Kidney glomerular epithelial cell (primary cell): Measurements from ENCODE around the gene A3GALT2.
"Not testable (repeated sequence)": the region's sequence is repeated elsewhere in the genome, so short reads cannot be mapped to it uniquely, and the experiment has no call there.

Experiments
- DNase-seq: peaks from one replicate; lab custom pipeline; 2025; lab: John Stamatoyannopoulos, UW

The A3GALT2 gene

DNA sequence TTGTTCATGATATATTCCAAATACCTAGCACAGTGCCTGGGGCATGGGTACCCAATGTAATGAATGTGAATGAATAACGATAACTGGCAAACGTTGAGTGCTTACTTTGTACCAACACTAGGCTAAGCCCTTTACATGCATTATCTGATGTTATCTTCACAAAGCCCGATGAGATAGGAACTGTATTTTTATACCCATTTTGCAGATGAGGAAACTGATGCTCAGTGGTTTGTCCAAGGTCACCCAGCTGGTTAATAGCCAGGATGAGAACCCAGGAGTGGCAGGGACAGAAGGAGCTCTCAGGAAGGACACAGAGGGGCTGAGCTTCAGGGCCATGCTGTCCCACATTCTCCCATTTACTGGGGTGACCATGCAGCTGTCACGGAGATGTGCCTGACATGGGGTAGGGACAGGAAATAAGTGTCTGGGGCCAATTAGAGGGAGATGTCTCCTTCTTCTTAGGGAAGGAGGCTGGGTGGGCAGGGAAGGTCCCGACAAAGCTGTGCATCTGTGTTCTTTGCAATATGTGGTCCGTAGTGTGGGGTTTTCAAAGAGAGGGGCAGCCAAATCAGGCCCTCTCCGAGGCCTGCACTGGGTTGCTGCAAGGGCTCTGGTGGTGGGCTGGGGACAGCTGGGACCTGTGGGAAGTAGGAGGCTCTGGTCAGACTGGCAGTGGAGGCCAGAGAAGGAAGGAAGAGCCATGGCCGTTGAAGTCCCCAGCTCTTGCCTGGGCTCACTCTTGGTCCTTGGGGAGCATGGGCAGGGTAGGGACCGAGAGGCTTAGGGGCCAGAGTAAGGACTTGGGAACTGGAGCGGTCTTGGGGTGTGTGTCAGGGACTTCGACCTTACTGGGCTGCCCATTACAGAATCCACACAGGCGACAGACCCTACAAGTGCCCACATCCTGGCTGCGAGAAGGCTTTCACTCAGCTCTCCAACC lies 26.6 kb downstream of the A3GALT2 start:
- no peak for DNase-seq

DNA sequence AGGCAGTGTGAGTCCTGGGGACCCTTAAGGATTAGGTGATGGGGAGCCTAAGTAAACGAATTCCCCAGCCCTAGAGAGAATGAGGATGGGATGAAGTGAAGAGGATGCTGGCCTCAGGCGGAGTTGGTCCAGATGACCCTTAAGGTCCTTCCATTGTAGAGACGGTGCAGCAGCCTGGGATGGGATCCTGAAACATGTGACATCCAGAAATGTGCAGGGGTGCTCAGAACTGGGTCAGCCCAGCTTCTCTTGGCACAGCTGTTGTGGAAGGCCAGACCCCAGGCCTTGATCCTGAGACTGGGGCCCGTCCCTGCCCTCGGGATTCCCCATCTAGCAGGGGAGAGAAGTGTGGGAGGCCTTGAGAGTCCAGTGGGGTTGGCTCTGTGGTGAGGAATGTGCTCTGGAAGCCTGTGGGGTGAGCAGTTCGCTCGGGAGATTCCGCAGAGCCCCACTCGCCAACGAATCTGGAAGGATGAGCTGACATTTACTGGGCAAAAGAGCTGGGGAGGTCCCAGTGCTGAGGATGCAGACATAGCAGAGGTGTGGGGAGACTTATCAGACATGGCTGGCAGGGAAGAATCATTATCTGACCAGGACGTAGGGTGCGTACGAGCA lies 28.1 kb downstream of the A3GALT2 start:
- DNase-seq = no peak

DNA sequence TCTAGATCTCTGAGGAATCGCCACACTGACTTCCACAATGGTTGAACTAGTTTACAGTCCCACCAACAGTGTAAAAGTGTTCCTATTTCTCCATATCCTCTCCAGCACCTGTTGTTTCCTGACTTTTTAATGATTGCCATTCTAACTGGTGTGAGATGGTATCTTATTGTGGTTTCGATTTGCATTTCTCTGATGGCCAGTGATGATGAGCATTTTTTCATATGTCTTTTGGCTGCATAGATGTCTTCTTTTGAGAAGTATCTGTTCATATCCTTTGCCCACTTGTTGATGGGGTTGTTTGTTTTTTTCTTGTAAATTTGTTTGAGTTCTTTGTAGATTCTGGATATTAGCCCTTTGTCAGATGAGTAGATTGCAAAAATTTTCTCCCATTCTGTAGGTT lies 30.3 kb downstream of the A3GALT2 start:
- not testable (repeated sequence) for DNase-seq

DNA sequence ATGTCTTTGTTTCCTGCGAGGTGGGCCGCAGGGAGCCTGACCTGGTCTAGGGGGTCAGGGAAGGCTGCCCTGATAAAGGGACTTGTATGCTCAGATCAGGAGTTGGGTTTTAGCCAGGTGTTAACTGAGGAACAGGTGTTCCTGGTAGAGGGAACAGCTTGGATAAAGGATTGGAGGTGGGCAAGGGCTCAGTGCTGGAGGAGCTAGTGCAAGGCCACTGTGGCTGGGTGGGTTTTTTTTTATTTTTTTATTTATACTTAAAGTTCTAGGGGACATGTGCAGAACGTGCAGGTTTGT lies 31.1 kb downstream of the A3GALT2 start:
- no peak for DNase-seq

DNA sequence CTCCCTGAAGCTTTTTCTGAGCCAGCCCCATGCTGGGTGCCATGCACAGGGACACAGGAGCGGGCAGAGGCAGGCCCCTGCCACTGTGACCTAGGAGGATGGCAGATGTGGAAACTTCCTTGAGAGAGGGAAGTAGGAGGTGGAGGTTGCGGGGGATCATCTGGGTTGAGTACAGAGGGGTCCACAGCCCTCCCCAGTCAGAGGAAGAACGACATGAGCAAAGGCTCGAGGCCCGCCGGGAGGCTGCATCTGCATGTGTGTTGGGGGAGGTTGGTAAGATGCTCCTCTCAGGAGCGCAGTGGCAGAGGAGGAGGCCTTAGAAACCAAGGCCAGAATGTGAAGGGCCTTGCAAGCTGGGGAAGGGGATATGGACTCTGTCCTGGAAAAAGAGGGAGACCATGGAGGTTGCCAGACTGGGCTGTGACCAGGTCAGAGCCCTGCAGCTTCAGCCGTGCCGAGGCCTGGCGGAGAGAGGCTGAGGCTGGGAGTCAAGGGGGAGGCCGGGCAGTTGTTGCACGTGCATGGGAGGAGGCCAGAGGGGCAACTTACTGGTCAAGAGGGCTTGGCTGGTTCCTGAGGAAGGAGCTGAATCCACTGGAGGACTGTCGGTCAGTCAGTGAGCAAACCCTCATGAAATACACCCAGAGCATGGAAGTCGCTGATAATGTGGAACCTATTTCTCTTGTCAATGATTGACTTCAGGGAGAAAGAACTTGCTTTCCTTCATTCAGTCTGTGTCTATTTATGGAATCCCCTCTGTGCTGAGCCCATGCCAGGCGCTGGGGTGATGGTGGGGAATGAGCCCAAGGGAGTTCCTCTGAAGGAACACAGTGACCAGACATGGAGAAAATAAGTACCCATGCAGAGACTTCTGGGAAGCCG lies 31.7 kb downstream of the A3GALT2 start:
- DNase-seq = no peak

DNA sequence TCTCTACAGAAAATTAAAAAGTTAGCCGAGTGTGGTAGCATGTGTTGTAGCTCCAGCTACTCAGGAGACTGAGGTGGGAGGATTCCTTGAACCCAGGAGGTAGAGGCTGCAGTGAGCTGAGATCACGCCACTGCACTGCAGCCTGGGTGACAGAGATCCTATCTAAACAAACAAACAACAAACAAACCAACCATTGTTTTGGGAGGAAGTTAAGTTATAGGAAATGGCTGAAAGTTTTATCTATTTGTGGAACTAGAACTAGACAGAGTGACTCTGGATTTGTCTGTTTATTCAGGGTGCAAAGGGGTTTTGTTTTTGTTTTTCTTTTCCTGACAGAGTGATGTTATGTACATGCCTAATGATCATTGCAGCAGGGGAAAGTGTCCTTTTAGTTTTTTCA lies 33.6 kb downstream of the A3GALT2 start:
- DNase-seq = no peak

DNA sequence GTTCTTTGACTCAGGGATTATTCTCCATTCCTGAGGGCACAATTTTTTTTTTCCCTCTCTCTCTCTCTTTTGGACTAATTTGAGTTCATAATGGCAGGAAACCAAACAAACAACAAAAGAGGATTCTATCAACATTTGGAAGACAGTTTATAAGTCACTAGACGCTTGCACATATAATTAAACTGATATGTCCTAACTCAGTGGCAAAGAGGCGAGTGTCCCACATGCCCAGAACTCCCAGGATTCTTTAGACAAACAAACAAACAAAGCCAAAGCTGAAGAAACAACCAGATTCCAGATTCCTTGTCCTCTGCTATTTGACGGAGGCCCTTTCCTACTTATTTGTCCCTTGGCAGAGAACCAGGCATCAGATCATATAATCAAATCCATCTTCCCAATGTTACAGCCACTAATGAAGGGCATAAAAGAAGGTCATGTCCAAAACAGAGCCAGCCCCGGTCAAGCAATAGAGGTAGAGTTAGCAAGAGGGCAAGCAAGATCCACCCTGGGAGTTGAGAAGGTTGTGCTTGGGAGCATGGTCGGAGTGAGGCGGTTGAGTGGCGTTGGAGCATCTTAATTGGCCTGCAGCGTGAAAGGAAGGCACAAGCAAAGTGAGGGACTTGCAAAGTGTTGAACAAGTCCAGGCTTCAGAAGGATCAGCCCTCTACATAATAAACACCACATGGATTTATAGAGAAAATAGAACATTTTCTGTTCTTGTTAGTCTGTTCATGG lies 34.3 kb downstream of the A3GALT2 start:
- DNase-seq = no peak

DNA sequence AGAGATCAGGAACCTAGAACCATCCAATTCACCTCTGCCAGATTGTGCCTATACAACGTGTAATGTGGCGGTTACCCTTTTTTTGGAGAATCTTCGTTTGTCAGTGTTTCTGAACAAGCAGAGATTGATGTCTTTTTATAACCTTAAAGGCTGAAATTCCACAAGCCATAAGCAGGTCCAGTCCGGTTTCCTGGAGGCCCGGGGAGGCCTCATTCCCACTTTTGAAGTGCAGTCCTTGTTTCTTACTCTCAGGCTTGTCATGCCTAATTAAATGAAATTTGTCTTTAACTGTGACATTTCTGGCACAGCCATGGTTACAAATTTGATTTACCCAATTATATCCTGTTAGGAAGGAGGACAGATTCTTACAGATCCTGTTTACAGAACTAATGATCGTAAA lies 36.8 kb downstream of the A3GALT2 start:
- no peak for DNase-seq

DNA sequence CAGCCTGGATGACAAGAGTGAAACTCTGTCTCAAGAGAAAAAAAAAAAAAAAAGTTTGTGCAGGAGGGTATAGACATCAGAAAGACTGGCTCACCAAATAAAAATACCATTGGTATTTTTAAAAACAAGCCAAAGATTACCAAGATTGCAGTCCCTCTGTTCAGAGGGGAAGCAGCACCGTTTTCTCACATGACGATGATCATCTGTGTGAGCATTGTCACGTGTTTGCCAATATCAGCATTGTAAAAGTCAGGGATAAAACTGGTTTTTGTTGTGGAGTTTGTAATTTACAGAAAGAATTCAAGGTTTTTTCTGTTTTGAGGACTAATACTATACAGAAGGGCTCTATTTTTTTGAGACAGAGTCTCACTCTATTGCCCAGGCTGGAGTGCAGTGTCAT lies 38.1 kb downstream of the A3GALT2 start:
- DNase-seq = no peak

DNA sequence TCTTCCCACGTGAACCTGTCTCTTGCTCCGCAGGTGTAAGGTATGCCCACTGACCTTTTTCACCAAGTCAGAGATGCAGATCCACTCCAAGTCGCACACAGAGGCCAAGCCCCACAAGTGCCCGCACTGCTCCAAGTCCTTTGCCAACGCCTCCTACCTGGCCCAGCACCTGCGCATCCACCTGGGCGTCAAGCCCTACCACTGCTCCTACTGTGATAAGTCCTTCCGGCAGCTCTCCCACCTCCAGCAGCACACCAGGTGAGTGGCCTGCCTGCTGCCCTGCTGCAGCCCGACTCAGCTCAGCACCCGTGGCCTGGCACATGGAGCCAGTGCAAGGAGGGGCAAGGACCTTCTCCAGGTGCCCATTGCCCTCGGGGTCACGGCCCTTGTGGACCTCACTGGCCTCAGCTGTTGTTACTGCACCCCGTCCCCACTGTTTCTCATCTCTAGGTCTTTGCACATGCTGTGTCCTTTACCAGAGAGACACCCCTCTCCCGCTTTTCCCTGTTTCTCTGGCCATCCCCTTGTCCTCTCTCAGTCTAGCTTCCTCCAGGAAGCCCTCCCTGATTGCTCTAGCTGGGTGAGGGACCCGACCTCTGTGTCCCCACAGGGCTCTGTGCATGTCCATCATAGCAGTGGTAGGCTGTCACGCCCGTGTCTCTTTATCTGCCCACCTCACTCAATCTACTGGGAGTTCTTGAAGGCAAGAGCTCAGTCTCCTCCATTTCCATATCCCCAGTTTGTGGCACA lies 39.2 kb downstream of the A3GALT2 start:
- DNase-seq = no peak

DNA sequence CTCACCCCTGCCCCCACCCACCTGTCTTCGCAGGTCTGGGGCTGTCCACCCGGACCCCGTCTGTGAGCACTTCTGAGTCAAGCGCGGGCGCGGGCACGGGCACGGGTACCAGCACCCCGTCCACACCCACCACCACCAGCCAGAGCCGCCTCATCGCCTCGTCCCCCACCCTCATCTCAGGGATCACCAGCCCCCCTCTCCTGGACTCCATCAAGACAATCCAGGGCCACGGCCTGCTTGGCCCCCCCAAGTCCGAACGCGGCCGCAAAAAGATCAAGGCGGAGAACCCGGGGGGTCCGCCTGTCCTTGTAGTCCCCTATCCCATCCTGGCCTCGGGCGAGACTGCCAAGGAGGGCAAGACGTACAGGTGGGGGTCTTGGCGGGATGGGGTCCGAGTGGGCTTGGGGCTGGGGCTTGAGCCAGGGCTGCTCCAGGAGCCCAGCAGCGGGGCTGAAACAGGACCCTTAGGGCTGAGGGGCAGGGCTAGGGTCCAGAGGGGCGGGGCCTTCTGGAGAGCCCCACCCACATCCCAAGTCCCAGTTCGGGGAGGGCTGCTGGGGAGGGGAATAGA lies 40.7 kb downstream of the A3GALT2 start:
- DNase-seq = no peak

DNA sequence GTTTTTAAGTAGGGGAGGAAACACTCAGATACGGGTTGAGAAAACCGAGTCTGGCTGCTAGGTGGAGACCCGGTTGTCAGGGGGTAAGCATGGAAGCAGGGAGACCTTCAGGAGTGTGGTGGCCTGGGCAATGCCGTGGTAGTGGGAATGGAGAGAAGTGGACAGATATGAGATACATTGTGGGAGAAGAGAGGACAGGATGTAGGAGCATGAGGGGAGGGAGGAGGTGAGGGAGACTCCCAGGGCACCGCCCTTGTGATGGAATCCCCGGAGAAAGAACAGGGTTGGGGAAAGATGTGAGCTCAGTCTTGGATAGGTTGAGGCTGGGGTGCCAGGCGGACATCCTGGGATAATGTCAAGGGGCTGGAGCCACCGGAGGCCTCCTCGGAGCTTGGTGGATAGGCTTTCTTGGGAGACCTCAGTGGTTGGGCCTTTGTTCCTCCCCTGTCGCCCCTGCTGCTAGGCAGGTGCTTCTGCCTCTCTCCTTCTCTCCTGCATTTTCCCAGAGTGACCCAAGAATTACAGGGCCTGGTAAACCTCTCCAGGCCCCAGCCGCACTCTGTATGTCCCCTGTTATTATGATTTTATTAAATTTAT lies 43.3 kb downstream of the A3GALT2 start:
- no peak for DNase-seq

DNA sequence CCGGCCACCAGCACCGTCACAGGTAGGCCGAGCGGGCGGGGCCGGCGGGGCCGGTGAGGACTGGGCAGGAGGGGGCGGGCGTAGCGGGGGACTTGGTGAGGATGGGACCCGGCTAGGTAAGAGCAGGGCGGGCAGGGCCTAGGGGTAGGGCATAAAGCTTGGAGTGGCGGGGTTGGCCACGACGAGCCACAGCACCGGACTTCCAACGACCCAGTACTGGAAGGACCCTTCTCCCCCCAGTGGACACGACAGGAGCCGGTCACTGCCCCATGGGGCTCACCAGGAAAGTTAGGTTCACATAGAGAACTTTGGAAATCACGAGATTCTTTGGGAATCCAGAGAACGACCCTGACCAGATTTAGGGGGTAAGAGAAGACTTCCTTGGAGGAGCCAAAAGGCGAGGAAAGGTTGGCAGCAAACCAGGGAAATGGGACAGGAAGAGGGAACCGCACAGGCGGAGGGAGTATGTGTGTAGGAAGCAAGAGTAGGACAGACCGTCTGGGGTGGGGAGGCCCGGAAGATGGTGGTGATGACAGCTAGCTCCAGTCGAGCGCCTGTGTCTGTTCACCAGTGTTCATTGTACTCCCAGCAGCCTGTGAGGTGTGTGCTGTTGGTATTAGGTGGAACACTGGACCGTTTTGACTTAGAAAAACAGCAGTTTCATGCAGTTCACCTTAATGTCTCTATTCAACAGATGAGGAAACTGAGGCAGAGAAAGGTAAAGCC lies 44.2 kb downstream of the A3GALT2 start:
- no peak for DNase-seq

DNA sequence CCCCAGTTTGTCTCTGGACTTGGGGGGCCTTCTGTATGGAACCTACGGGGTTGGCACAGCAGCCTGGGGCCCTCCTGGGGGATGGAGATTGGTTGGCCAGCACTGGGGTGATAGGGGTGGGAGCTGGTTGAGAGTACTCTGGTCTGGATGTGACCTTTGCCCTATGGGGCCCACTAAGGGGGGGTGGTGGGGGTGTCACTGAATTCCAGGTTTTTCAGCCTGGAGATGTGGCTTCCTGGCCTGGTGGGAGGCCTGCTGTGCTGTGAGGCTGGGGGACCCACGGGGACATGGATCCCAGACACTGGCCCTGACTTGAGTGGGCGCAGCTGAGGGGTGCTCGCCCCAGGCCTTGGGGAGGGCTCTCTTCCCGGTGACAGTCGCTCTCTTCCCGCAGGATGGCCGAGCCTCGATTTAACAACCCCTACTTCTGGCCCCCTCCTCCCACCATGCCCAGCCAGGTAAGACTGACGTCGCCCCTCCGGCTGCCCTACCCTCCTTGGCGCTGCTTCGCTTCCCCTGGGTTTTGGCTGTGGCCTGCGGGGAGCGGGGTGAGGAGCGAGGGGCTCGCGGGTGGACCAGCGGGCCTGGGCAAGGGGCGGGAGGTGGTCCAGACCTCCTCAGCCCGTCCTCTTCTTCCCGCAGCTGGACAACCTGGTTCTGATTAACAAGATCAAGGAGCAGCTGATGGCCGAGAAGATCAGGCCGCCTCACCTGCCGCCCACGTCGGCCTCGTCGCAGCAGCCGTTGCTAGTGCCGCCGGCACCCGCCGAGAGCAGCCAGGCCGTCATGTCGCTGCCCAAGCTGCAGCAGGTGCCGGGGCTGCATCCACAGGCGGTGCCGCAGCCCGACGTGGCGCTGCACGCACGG lies 45.0 kb downstream of the A3GALT2 start:
- DNase-seq = no peak

DNA sequence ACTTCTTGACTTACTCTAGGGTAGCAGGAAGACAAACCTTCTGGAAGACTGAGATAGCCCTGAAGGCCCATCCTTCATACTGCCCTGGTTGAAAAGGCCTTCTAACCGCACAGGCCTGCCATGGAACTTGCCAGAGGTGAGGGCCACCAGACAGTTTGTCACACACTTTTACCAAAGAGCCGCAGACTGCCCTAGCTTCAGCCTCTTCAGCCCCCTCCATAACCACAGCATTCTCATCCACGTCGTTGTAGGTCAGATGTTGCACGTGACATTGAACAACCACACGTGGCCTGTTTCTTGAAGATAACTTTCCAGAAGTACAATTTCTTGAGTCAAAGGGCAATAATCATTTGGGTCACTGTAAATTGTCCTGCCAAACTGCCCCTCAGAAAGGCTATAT lies 45.7 kb downstream of the A3GALT2 start:
- no peak for DNase-seq

DNA sequence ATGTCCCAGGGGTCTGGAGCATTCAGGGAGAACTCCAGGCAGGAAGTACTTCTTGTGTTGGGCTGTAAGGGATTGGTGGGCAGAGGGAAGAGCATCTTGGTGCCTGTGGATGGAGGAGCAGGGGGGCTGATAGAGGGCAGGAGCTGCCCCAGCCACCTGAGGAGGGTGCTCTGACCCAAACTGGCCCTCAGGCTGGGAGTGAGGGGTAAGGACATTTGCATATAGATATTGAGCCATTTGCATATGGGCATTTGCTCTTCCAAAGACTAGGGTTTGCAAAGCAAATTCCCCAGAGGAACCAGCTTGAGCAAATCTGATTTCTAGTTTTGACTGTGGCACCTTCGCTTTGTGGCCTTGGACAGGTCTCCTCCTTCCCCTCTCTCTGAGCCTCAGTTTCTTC lies 46.5 kb downstream of the A3GALT2 start:
- no peak for DNase-seq

DNA sequence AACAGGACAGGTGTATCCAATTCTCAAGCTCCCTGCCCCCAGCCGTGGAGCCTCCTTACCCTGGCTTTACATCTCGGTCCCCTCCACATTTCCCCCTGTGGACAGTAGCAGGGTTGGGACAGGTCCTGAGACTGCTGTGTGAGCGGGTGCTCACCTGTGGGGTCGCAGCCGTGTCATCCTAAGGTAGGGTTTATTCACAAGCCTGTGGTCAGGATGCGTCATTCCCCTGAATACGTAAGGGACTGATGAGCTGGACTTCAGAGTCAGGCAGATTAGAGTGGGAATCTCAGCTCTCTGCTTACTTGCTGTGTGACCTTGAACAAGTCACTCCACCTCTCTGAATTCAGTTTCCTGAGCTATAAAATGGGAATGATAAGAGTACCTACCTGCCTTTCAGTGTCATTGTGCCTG lies 46.9 kb downstream of the A3GALT2 start:
- no peak for DNase-seq

DNA sequence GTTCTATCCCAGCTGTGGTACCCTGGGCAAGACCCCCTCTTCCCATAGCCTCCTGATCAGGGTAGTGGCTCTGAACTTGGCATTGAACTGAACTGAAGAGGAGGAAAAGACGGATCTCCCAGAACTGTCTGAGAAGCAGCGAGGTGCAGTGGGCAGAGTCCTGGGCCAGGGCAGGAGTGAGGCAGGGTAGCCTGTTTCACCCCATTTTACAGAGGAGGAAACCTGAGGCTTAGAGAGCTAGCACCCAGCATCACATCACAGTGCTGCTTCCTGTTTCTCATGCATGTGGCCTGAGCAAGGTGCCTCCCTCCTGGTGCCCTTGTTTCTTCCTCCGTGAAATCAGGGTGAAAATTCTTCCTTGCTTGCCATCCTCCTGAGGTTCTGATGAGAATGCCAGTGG lies 47.5 kb downstream of the A3GALT2 start:
- no peak for DNase-seq

DNA sequence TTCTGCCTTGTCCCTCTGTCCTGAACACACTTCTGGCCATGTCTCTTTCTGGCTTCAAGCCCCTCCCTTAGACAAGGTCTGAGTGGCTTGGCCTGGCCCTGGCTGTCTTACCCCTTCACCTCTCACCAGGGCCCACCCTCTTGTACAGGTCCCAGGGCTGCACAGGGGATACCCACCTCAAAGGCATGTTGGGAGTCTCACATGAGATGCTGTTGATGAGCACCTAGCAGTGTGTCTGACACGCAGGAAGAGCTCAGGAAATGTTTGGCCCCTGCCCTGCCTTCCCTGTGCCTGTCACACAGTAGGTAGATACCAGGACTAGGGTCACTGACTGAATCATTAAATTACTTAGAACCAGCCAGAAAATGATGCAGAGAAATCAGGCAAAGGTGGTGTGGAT lies 48.0 kb downstream of the A3GALT2 start:
- DNase-seq = no peak
